Ishikawa (cell line): Measurements from ENCODE around the gene FHL2.

Source experiments
- CEBPB ChIP-seq: IDR thresholded peaks from 2 replicates; pipeline ENCODE4 v1.6.1; 2012
- CREB1 ChIP-seq: IDR thresholded peaks from 2 replicates; pipeline ENCODE4 v1.6.1; 2012; ENCODE audit warnings: low read depth
- EGR1 ChIP-seq: IDR thresholded peaks from 2 replicates; pipeline ENCODE4 v1.6.1; 2012
- EP300 ChIP-seq: IDR thresholded peaks from 2 replicates; pipeline ENCODE4 v1.6.1; 2012; ENCODE audit warnings: borderline replicate concordance
- FOXM1 ChIP-seq: IDR thresholded peaks from 2 replicates; pipeline ENCODE4 v1.6.1; 2012; ENCODE audit warnings: low read depth, borderline replicate concordance
- MAX ChIP-seq: IDR thresholded peaks from 2 replicates; pipeline ENCODE4 v1.6.1; 2012
- NFIC ChIP-seq: IDR thresholded peaks from 2 replicates; pipeline ENCODE4 v1.6.1; 2012
- RAD21 ChIP-seq: IDR thresholded peaks from 2 replicates; pipeline ENCODE4 v1.6.1; 2012; ENCODE audit warnings: low read depth
- TAF1 ChIP-seq: IDR thresholded peaks from 2 replicates; pipeline ENCODE4 v1.6.1; 2012; ENCODE audit warnings: low read depth, mild to moderate bottlenecking
- TCF12 ChIP-seq: IDR thresholded peaks from 2 replicates; pipeline ENCODE4 v1.6.1; 2012; ENCODE audit warnings: low read depth
- TEAD4 ChIP-seq: IDR thresholded peaks from 2 replicates; pipeline ENCODE4 v1.6.1; 2012
- USF1 ChIP-seq: IDR thresholded peaks from 2 replicates; pipeline ENCODE4 v1.6.1; 2012
- YY1 ChIP-seq: IDR thresholded peaks from 2 replicates; pipeline ENCODE4 v1.6.1; 2012; ENCODE audit warnings: low read depth
- ZBTB7A ChIP-seq: IDR thresholded peaks from 2 replicates; pipeline ENCODE4 v1.6.1; 2012; ENCODE audit warnings: low read depth
- TF ChIP-seq, protein P1 (sequence below): IDR thresholded peaks from 2 replicates; pipeline ENCODE4 v1.6.1; 2012; ENCODE audit warnings: low read depth, mild to moderate bottlenecking

FHL2 gene

DNA sequence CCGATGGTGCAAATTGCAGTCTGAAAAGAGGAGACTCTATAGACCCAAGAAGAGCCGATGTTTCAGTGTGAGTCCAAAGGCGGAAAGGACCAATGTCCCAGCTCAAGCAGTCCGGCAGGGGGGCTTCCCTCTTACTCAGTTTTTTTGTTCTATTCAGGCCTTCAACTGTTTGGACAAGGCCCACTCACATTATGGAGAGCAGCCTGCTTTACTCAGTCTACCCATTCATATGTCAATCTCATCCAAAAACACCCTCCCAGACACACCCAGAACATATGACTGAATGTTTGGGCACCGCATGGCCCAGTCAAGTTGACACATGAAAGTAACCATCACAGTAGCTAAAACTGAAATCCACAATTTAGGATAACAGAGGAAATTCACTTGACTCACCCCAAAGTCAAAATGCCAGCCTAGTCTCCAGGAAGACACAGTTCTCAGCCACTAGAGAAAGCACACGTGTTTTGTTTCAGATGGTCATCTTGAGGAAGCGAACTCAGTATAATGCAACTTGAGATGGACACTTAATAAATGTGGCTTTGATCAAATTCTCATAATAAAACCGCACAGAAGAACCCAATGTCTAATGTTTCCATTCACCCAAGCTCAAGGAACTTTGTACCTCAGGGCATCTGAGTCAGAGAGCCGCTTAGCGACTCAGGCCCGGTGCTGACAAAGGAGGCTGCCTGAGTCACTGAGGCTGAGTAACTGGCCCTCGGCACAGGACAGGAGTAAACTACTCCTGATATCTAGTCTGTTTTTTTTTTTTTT is 2.4 kb downstream of the FHL2 start:
- TF ChIP-seq EGR1, result no peak
- no peak for TF ChIP-seq TAF1
- TF ChIP-seq EP300, result no peak
- no peak for TF ChIP-seq USF1
- TF ChIP-seq, protein P1, sequence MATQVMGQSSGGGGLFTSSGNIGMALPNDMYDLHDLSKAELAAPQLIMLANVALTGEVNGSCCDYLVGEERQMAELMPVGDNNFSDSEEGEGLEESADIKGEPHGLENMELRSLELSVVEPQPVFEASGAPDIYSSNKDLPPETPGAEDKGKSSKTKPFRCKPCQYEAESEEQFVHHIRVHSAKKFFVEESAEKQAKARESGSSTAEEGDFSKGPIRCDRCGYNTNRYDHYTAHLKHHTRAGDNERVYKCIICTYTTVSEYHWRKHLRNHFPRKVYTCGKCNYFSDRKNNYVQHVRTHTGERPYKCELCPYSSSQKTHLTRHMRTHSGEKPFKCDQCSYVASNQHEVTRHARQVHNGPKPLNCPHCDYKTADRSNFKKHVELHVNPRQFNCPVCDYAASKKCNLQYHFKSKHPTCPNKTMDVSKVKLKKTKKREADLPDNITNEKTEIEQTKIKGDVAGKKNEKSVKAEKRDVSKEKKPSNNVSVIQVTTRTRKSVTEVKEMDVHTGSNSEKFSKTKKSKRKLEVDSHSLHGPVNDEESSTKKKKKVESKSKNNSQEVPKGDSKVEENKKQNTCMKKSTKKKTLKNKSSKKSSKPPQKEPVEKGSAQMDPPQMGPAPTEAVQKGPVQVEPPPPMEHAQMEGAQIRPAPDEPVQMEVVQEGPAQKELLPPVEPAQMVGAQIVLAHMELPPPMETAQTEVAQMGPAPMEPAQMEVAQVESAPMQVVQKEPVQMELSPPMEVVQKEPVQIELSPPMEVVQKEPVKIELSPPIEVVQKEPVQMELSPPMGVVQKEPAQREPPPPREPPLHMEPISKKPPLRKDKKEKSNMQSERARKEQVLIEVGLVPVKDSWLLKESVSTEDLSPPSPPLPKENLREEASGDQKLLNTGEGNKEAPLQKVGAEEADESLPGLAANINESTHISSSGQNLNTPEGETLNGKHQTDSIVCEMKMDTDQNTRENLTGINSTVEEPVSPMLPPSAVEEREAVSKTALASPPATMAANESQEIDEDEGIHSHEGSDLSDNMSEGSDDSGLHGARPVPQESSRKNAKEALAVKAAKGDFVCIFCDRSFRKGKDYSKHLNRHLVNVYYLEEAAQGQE, result no peak
- TF ChIP-seq CREB1, result no peak
- TF ChIP-seq YY1, result no peak
- no peak for TF ChIP-seq TEAD4
- TF ChIP-seq MAX, result no peak
- TF ChIP-seq CEBPB, result no peak
- no peak for TF ChIP-seq FOXM1
- no peak for TF ChIP-seq ZBTB7A
- no peak for TF ChIP-seq RAD21
- TF ChIP-seq NFIC, result no peak
- TF ChIP-seq TCF12, result no peak

DNA sequence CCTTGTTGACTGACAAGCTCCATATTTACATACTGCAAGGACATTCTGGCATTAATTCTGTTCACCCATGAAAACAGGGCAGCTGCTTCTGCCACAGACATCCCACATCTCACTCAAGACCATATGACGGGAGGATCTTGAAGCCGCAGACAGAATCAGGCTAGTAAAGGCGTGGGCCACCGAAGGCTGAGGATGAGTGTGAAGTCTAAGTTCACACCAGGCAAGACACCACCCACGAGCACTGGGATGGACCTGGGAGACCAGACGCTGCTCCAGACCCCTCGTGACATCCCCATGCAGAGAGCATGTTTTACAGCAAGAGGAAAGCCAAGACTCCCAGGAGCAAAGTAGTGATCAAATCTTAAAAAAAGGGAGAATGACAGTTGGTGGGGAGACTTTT is 3.2 kb downstream of the FHL2 start:
- TF ChIP-seq EP300 (no peak), NFIC (no peak), YY1 (no peak), TEAD4 (no peak), RAD21 (no peak), EGR1 (no peak), FOXM1 (no peak), USF1 (no peak), TCF12 (no peak), CREB1 (no peak), MAX (no peak), CEBPB (no peak), TAF1 (no peak), ZBTB7A (no peak)
- TF ChIP-seq, protein P1, result no peak

DNA sequence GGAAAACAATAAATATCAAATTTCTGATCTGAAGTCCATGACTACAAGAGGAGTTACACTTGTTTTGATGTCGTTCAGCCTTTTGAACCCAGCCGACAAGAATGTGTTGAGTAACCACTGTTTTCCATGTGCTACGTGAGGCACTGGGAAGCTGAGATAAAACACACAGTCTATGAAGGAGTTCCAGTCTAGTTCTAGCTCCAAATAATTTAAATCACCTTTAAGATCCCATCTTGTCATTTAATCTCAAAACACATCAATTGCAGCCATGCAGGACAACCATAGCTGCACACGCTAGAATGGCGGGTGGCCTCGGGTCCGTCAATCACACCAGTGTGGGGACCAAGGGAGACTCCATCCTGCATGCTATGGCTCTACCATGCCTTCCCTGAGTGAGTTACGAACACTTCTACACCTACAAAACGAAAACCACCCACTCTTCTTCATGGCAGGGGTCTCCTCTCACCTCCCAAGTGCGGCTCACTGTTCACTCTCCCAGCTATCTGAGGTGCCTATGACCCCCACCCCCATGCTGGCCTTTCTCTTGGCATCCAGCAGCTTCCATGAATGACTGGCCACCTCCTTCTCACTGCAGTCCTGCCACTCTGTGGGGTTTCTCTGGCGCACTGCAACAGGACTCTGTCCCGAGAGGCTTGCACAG is 3.8 kb downstream of the FHL2 start:
- no peak for TF ChIP-seq YY1
- no peak for TF ChIP-seq TAF1
- no peak for TF ChIP-seq RAD21
- no peak for TF ChIP-seq NFIC

- TF ChIP-seq CEBPB, result no peak
- no peak for TF ChIP-seq TCF12
- TF ChIP-seq USF1, result no peak
- no peak for TF ChIP-seq EGR1
- no peak for TF ChIP-seq NFIC
- TF ChIP-seq RAD21, result no peak
Observed at GRCh38 chr2:105393373-105394055, 5.3 kb downstream of the FHL2 start.
